K562 (cell line): ENCODE measurements around the gene KAZN. TPM values are rescaled to one million over a fixed set of nuclear protein-coding genes. Genes with fewer than 3 reads are reported as not detected.

Source experiments
- ATAC-seq: fragments of 200-7000 bp; cut with Tn5 transposase; 3 replicates; pipeline ENCODE4 v1.9.1; 2020; ENCODE audit warnings: moderate library complexity
- BruUV-seq: library from RNA; stranded (reverse); fragments of 400-500 nt; replicated peaks from 2 replicates; lab custom pipeline; 2021; lab: Mats Ljungman, UMichigan
- CTCF ChIA-PET: fragments of 300-600 bp; formaldehyde crosslinking; extraction: SDS; loops from one replicate; lab custom pipeline; 2021; ENCODE audit warnings: low intra/inter-chr PET ratio; lab: Yijun Ruan, JAX
- POLR2A ChIA-PET: fragments of 300-600, 350-650 bp; sonication (Branson Sonifier 250); formaldehyde crosslinking; extraction: SDS; loops from one replicate; lab custom pipeline; 2021; ENCODE audit warnings: antibody characterized with exemption, inconsistent platforms; lab: Yijun Ruan, JAX
- DNase-seq, 4 experiments: peaks; one replicate each; pipeline versions ENCODE4 v3.0.0 to v3.0.0-alpha.2; 2011 to 2018; ENCODE audit warnings: low spot score in 3 of 4, mixed read lengths in 3 of 4; ENCODE audit errors: extremely low read depth in 1 of 4
- FAIRE-seq: peaks from 2 replicates; lab custom pipeline; 2011; peaks lifted over from hg19 to GRCh38; lab: Jason Lieb, UNC
- H2AFZ ChIP-seq: 2 replicates; pipeline ENCODE4 v1.6.0; 2011; ENCODE audit warnings: low read depth, low read length, control low read depth, inconsistent platforms
- H3K27ac ChIP-seq: fragments of 200-600 bp; 3 replicates; pipeline ENCODE4 v1.8.0; 2011; ENCODE audit warnings: low read depth, mild to moderate bottlenecking, control low read depth, inconsistent platforms, low read length, moderate library complexity, mixed read lengths; ENCODE audit errors: extremely low read depth
- H3K27me3 ChIP-seq, 2 experiments: fragments of 300-600 bp in 1 of 2; 2 replicates in 1 of 2; 3 replicates in 1 of 2; pipeline versions ENCODE4 v1.6.0 to v1.8.0; 2011; ENCODE audit warnings: inconsistent platforms in 2 of 2, low read length in 2 of 2, mild to moderate bottlenecking in 1 of 2, mixed read lengths in 1 of 2, moderate library complexity in 1 of 2; ENCODE audit not compliant: control insufficient read depth in 2 of 2, insufficient read depth in 2 of 2
- H3K36me3 ChIP-seq: fragments of 300-600 bp; 3 replicates; pipeline ENCODE4 v1.8.0; 2011; ENCODE audit warnings: mild to moderate bottlenecking, low read length, inconsistent platforms; ENCODE audit not compliant: control insufficient read depth, insufficient read depth
- H3K4me1 ChIP-seq, 2 experiments: fragments of 200-600 bp in 1 of 2; replicated peaks in 1 of 2; 2 replicates in 1 of 2; 3 replicates in 1 of 2; pipeline versions ENCODE4 v1.5.1 to v1.8.0; 2011; ENCODE audit warnings: inconsistent platforms in 2 of 2, low read length in 2 of 2, mild to moderate bottlenecking in 1 of 2, mixed read lengths in 1 of 2, moderate library complexity in 1 of 2; ENCODE audit not compliant: control insufficient read depth in 2 of 2, insufficient read depth in 2 of 2
- H3K4me2 ChIP-seq: 2 replicates; pipeline ENCODE4 v1.6.1; 2011; ENCODE audit warnings: low read length, control low read depth, inconsistent platforms, mixed read lengths; ENCODE audit not compliant: insufficient read depth
- H3K4me3 ChIP-seq: fragments of 200-600 bp; sonication (generic), shearing (Covaris generic); 2 replicates; pipeline ENCODE4 v1.5.1; 2016; ENCODE audit warnings: control low read depth, inconsistent platforms
- H3K79me2 ChIP-seq: fragments of 200-600 bp; 3 replicates; pipeline ENCODE4 v1.8.0; 2011; ENCODE audit warnings: low read length, inconsistent platforms; ENCODE audit not compliant: control insufficient read depth, insufficient read depth
- H3K9ac ChIP-seq, 2 experiments: 2 replicates each; pipeline versions ENCODE4 v1.6.0 to v1.6.1; 2011; ENCODE audit warnings: low read depth in 2 of 2, low read length in 2 of 2, control low read depth in 1 of 2, inconsistent platforms in 1 of 2, mild to moderate bottlenecking in 1 of 2, mixed read lengths in 1 of 2; ENCODE audit not compliant: insufficient read depth in 1 of 2
- H3K9me1 ChIP-seq: one replicate; pipeline ENCODE4 v1.6.0; 2011; ENCODE audit warnings: inconsistent platforms, mild to moderate bottlenecking, low read length, moderate library complexity; ENCODE audit not compliant: control insufficient read depth, insufficient read depth
- H3K9me3 ChIP-seq: replicated peaks from 2 replicates; pipeline ENCODE4 v1.5.1; 2011; ENCODE audit warnings: low read depth, low read length, inconsistent platforms; ENCODE audit not compliant: control insufficient read depth, insufficient read depth
- H4K20me1 ChIP-seq: replicated peaks from 2 replicates; pipeline ENCODE4 v1.6.1; 2011; ENCODE audit warnings: low read length, inconsistent platforms, mixed read lengths; ENCODE audit not compliant: control insufficient read depth, insufficient read depth
- CBX8 ChIP-seq: fragments of 200-600 bp; sonication (generic); IDR thresholded peaks from 2 replicates; pipeline ENCODE4 v1.6.1; 2012; ENCODE audit warnings: borderline replicate concordance, mixed run types, low read depth, mild to moderate bottlenecking, moderate library complexity, mixed read lengths, low read length, control low read depth, inconsistent platforms; ENCODE audit not compliant: poor library complexity, severe bottlenecking; ENCODE audit errors: extremely low read depth
- FOXK2 ChIP-seq, 2 experiments: fragments of 450-650 bp; IDR thresholded peaks in 1 of 2; conservative IDR thresholded peaks in 1 of 2; 2 replicates each; pipeline ENCODE4 v1.6.1; 2016; ENCODE audit warnings: low read depth in 2 of 2, mild to moderate bottlenecking in 1 of 2
- HCFC1 ChIP-seq: IDR thresholded peaks from 2 replicates; pipeline ENCODE4 v1.6.1; 2012; ENCODE audit warnings: low read depth, low read length, improper control_type of control experiment
- MTA3 ChIP-seq: fragments of 450-650 bp; formaldehyde crosslinking; IDR thresholded peaks from 2 replicates; pipeline ENCODE4 v1.6.1; 2017; ENCODE audit warnings: mild to moderate bottlenecking, borderline replicate concordance
- NCOA6 ChIP-seq: fragments of 450-650 bp; IDR thresholded peaks from 2 replicates; pipeline ENCODE4 v1.6.1; 2017; ENCODE audit warnings: mild to moderate bottlenecking
- RBM15 ChIP-seq: fragments of 200-400 bp; formaldehyde crosslinking; IDR thresholded peaks from 2 replicates; pipeline ENCODE4 v1.6.1; 2018; ENCODE audit warnings: mild to moderate bottlenecking, low read length, moderate library complexity; ENCODE audit not compliant: insufficient read depth
- SMARCE1 ChIP-seq: fragments of 450-650 bp; IDR thresholded peaks from 2 replicates; pipeline ENCODE4 v1.7.1; 2016; ENCODE audit warnings: mild to moderate bottlenecking
- SPI1 ChIP-seq: IDR thresholded peaks from 2 replicates; pipeline ENCODE4 v1.6.1; 2011; ENCODE audit warnings: low read depth, low read length, control low read depth, borderline replicate concordance
- ZBTB5 ChIP-seq: fragments of 450-650 bp; IDR thresholded peaks from 2 replicates; pipeline ENCODE4 v1.6.1; 2017; ENCODE audit warnings: antibody characterized with exemption
- ZNF431 ChIP-seq: sonication (generic); formaldehyde crosslinking; IDR thresholded peaks from 2 replicates; pipeline ENCODE4 v1.8.0; 2022; ENCODE audit warnings: mild to moderate bottlenecking, missing genetic modification reagents
- ZNF695 ChIP-seq: fragments of 450-650 bp; formaldehyde crosslinking; IDR thresholded peaks from 2 replicates; pipeline ENCODE4 v1.4.0; 2020; ENCODE audit warnings: mild to moderate bottlenecking, moderate library complexity
- ZNF76 ChIP-seq: fragments of 250-450 bp; sonication (Bioruptor Pico); IDR thresholded peaks from 2 replicates; pipeline ENCODE4 v1.4.0; 2020; ENCODE audit warnings: mild to moderate bottlenecking, moderate library complexity, borderline replicate concordance
- WGBS: fragments of 100-300 bp; shearing (Covaris generic); methylation state at CpG from one replicate; pipeline ENCODE4 v1.1.6; 2016; ENCODE audit warnings: low coverage, mixed read lengths; ENCODE audit not compliant: insufficient coverage; ENCODE audit errors: missing lambda C conversion rate; 5-methylcytosine and 5-hydroxymethylcytosine counted together
- in situ Hi-C: fragments of 300-500 bp; cut with MboI; formaldehyde crosslinking; loops from 4 replicates; pipeline ENCODE4 v1.15.0; 2018; ENCODE audit warnings: inconsistent platforms, mixed read lengths
- intact Hi-C: fragments of 100-400 bp; cut with micrococcal nuclease; formaldehyde crosslinking; loops from 2 replicates; pipeline ENCODE4 v1.14.2; 2022
- polyA plus RNA-seq, 8 experiments: library from polyadenylated mRNA; depleted of rRNA in 4 of 8; stranded (reverse) in 5 of 8; unstranded in 3 of 8; fragments of >200 nt; fragmentation: Nextera tagmentation in 2 of 8; fragmentation: Illumina TruSeq in 1 of 8; extraction: Ambion mirVana in 2 of 8; extraction: Trizol in 1 of 8; gene quantifications; 2 replicates each; pipeline versions ENCODE4 v1.2.1 to v1.2.3, GENCODE V29; 2011 to 2014; ENCODE audit warnings: inconsistent platforms in 1 of 8, missing spikeins in 1 of 8
- total RNA-seq, 7 experiments: library from RNA; depleted of rRNA in 6 of 7; stranded (reverse); fragments of >200 nt in 6 of 7; fragmentation: Illumina TruSeq in 2 of 7; extraction: Trizol in 2 of 7; gene quantifications; 2 replicates each; pipeline versions ENCODE4 v1.2.1 to v1.2.3, GENCODE V29; 2011 to 2021; ENCODE audit warnings: low replicate concordance in 1 of 7

The KAZN gene
- total and polyA plus RNA-seq, 9 of the 15 experiments (the other 6 are each of a cell fraction or from before 2014, with no cell fraction given) = 2.1 to 21.6 (median 5.4) TPM

- no peak overlapping the region for H3K27ac ChIP-seq
- no peak overlapping the region for H3K4me2 ChIP-seq
- no peaks in the 10 kb centered on the region for H3K36me3 ChIP-seq
- H3K9ac ChIP-seq = no peak overlapping the region
- H3K4me1 ChIP-seq = no peaks in the 10 kb centered on the region
- no peaks in the 10 kb centered on the region for H3K9me3 ChIP-seq
- intact Hi-C loops = no loop called here
- H4K20me1 ChIP-seq = no peaks in the 10 kb centered on the region
- TF ChIP-seq SPI1 (no peak), CBX8 (no peak)
- 4% methylated on average over 4 of the region's 4 CpGs for WGBS
- no peak overlapping the region for H2AFZ ChIP-seq
- POLR2A ChIA-PET = interaction anchor here (0.7 kb wide), 1 partner anchor 352 kb away, joined by 3 read pairs; no protein-coding TSS in a partner anchor
- H3K4me3 ChIP-seq = no peak overlapping the region
- DNase-seq (no peak), FAIRE-seq (no peak), ATAC-seq (no peak)
- peaks cover 23 to 56% of the 10 kb centered on the region in 2 experiments for H3K27me3 ChIP-seq
- BruUV-seq = no TSS peak
- H3K9me1 ChIP-seq = no peaks in the 10 kb centered on the region
- no peaks in the 10 kb centered on the region for H3K79me2 ChIP-seq
- in situ Hi-C loops = no loop called here
- CTCF ChIA-PET = interaction anchor here (0.6 kb wide), 1 partner anchor 139 kb away, joined by 3 read pairs; no protein-coding TSS in a partner anchor
Observed at GRCh38 chr1:14687147-14687546, 88.7 kb downstream of the KAZN start.

- Histone ChIP-seq H3K36me3 (no peaks in the 10 kb centered on the region), H3K4me3 (no peak overlapping the region), H3K4me1 (no peaks in the 10 kb centered on the region), H3K79me2 (no peaks in the 10 kb centered on the region), H4K20me1 (no peaks in the 10 kb centered on the region), H3K27ac (no peak overlapping the region), H3K4me2 (no peak overlapping the region), H2AFZ (no peak overlapping the region), H3K9me3 (no peaks in the 10 kb centered on the region), H3K9ac (no peak overlapping the region), H3K27me3 (peaks cover 43 to 72% of the 10 kb centered on the region in 2 experiments), H3K9me1 (no peaks in the 10 kb centered on the region)
- DNase-seq (no peak), ATAC-seq (no peak), FAIRE-seq (no peak)
- BruUV-seq = no TSS peak
- in situ Hi-C loops = no loop called here
- POLR2A ChIA-PET = interaction anchor here (0.6 to 1.3 kb wide), 3 partner anchors 9 to 337 kb away, joined by 3 to 4 read pairs (median 3); no protein-coding TSS in a partner anchor
- CTCF ChIA-PET = no interaction called here
- WGBS = 3% methylated on average over 15 of the region's 15 CpGs
- intact Hi-C loops = no loop called here
- TF ChIP-seq ZNF695 (no peak), ZNF431 (no peak), ZNF76 (CRISPR knock-in tag) (no peak), SMARCE1 (no peak), ZBTB5 (no peak), RBM15 (no peak), FOXK2 (conservative IDR thresholded peaks at IDR 0.05 in 1 of 2, IDR thresholded peaks at IDR 0.05 in 1 of 2; ENCODE audit: low read depth in 2 of 2) (no peak), MTA3 (no peak), HCFC1 (no peak), NCOA6 (no peak)
Observed at GRCh38 chr1:14689996-14690615, 91.6 kb downstream of the KAZN start.
